Measurements from ENCODE around the gene UGT1A1.

- no peak for TF ChIP-seq EZH2 (IDR thresholded peaks at IDR 0.05)
- TF ChIP-seq POLR2AphosphoS5 (IDR thresholded peaks at IDR 0.05; ENCODE audit: borderline replicate concordance, low read depth, low read length), result no peak
- no peak for TF ChIP-seq FOXP2 (optimal IDR thresholded peaks at IDR 0.05; ENCODE audit: control extremely low read depth, extremely low read length, insufficient read depth)
Measured at GRCh38 chr2:233712611-233713261, 47.3 kb upstream of the UGT1A1 start, which contains the start of gene UGT1A5.

Measured in SK-N-MC (cell line).